ENCODE data around the gene LONRF2. TPM values are rescaled to one million over a fixed set of nuclear protein-coding genes. Genes with fewer than 3 reads are reported as not detected.

Gene LONRF2
- total RNA-seq, 1 donor from 2014 or later, result 9.2 TPM

- H3K4me1 Mint-ChIP-seq (ENCODE audit: low read depth), result no peaks in the 10 kb centered on the region
- no peak overlapping the region for H3K27ac Mint-ChIP-seq
- no peak overlapping the region for H3K4me3 Mint-ChIP-seq (ENCODE audit: low read depth)
- no peak for TF ChIP-seq CTCF (IDR thresholded peaks at IDR 0.05; ENCODE audit: unreplicated experiment)
- H3K27me3 Mint-ChIP-seq, result peaks cover 2% of the 10 kb centered on the region
- no peak for DNase-seq (ENCODE audit: low spot score, unreplicated experiment)
- H3K36me3 Mint-ChIP-seq (ENCODE audit: insufficient read depth), result no peaks in the 10 kb centered on the region
- H3K9me3 Mint-ChIP-seq (ENCODE audit: low read depth), result no peaks in the 10 kb centered on the region
Measured at GRCh38 chr2:100262046-100262445, 60.3 kb downstream of the LONRF2 start.

DNA sequence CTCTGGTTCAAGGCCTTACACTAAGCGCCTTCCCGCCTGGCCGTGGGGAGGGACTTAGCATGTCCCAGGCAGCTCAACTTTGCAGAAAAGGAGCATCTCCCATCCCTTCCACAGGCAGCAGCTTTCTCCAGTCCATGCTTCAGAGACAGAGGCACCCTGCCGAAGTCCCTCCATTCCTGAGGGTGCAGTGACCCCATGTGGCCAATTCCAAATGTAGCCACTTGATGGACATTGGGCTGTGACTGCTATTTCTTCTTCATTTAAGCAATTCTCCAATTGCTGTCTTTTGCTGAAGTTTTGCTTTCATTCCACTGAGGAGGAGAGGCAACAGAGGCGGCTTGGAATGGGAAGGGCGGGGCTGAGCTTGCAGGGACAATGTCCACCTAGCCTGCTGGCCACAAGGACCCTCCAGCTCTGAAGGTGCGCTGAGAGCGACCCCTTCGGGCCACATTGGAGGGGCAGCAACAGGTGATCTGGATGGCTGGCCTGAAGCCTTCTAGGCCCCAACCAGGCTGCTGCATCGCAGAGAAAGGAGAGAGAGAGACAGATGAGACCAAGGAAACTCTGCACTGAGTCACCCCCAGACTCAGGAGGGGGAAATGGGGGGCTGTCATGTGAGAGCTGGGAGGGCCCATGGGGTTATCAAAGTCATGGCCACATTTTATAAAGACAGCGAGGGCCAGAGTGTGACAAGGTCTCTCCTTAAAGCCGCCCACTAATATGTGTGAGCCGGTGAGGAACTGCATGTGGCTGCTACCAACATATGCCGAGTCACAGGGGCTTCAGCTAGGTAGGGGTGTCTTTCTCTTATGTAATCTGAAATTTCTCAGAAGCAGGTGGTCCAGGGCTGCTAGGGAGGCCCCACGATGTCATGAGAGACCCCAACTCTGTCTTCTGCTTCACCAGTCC lies 61.3 kb downstream of the LONRF2 start:
- no peak overlapping the region for H3K27ac Mint-ChIP-seq
- no peak overlapping the region for H3K4me3 Mint-ChIP-seq (ENCODE audit: low read depth)
- no peaks in the 10 kb centered on the region for H3K36me3 Mint-ChIP-seq (ENCODE audit: insufficient read depth)
- peak; percentile 61 for DNase-seq (ENCODE audit: low spot score, unreplicated experiment)
- no peaks in the 10 kb centered on the region for H3K4me1 Mint-ChIP-seq (ENCODE audit: low read depth)
- TF ChIP-seq CTCF (IDR thresholded peaks at IDR 0.05; ENCODE audit: unreplicated experiment), result peak; percentile 77
- no peaks in the 10 kb centered on the region for H3K9me3 Mint-ChIP-seq (ENCODE audit: low read depth)
- H3K27me3 Mint-ChIP-seq, result peaks cover 3% of the 10 kb centered on the region

GRCh38 chr2:100259106-100259505 lies 63.2 kb downstream of the LONRF2 start:
- TF ChIP-seq CTCF (IDR thresholded peaks at IDR 0.05; ENCODE audit: unreplicated experiment), result no peak
- peaks cover 5% of the 10 kb centered on the region for H3K27me3 Mint-ChIP-seq
- no peaks in the 10 kb centered on the region for H3K36me3 Mint-ChIP-seq (ENCODE audit: insufficient read depth)
- H3K27ac Mint-ChIP-seq, result no peak overlapping the region
- no peak for DNase-seq (ENCODE audit: low spot score, unreplicated experiment)
- no peak overlapping the region for H3K4me3 Mint-ChIP-seq (ENCODE audit: low read depth)
- no peaks in the 10 kb centered on the region for H3K4me1 Mint-ChIP-seq (ENCODE audit: low read depth)
- no peaks in the 10 kb centered on the region for H3K9me3 Mint-ChIP-seq (ENCODE audit: low read depth)

DNA sequence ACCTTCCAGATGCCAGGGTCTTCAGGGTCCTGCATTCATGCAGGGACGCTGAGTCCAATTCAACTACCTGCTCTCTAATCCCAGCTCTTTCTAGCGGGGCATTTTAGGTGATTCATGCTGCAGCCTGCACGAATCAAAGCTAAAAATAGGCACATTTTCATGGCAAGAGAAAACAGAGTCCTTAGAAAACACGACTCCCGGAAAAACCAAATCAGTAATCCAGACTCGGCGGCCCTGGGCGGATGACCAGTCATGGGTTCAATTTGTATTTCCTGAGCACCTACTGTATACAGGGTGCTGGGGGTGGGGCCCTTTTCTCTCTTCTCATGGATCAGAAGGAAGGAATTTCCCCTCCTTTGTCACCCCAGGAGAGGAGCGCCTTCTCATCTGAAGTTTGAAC lies 64.4 kb downstream of the LONRF2 start:
- Mint-ChIP-seq H3K36me3 (ENCODE audit: insufficient read depth) (no peaks in the 10 kb centered on the region), H3K27me3 (peaks cover 5% of the 10 kb centered on the region), H3K9me3 (ENCODE audit: low read depth) (no peaks in the 10 kb centered on the region), H3K4me1 (ENCODE audit: low read depth) (no peaks in the 10 kb centered on the region), H3K27ac (no peak overlapping the region), H3K4me3 (ENCODE audit: low read depth) (no peak overlapping the region)
- no peak for TF ChIP-seq CTCF (IDR thresholded peaks at IDR 0.05; ENCODE audit: unreplicated experiment)
- DNase-seq (ENCODE audit: low spot score, unreplicated experiment), result no peak

- H3K9me3 Mint-ChIP-seq (ENCODE audit: low read depth), result no peaks in the 10 kb centered on the region
- no peak overlapping the region for H3K27ac Mint-ChIP-seq
- no peak for DNase-seq (ENCODE audit: low spot score, unreplicated experiment)
- H3K27me3 Mint-ChIP-seq, result peaks cover 5% of the 10 kb centered on the region
- no peak overlapping the region for H3K4me3 Mint-ChIP-seq (ENCODE audit: low read depth)
- no peak for TF ChIP-seq CTCF (IDR thresholded peaks at IDR 0.05; ENCODE audit: unreplicated experiment)
- H3K36me3 Mint-ChIP-seq (ENCODE audit: insufficient read depth), result no peaks in the 10 kb centered on the region
- no peaks in the 10 kb centered on the region for H3K4me1 Mint-ChIP-seq (ENCODE audit: low read depth)
Measured at GRCh38 chr2:100256849-100257248, 65.5 kb downstream of the LONRF2 start.

All from progenitor cell of endocrine pancreas (in vitro differentiated cells).